Stimulated activated CD8-positive, alpha-beta memory T cell treated with anti-CD3 and anti-CD28 coated beads, Interleukin-4, amount 100 ng/mL, for 24 hours (primary cell): ENCODE data around the gene CCDC93.

Source experiments
- DNase-seq: peaks from one replicate; pipeline ENCODE4 v3.0.0-alpha.2; 2020; ENCODE audit warnings: low read depth

Gene CCDC93

GRCh38 chr2:117888897-117889296 is 125.0 kb downstream of the CCDC93 start:
- DNase-seq, result no peak

- DNase-seq, result no peak
These were observed 128.6 kb downstream of the CCDC93 start for GRCh38 chr2:117885308-117885707.

- DNase-seq, result no peak
These were observed 134.9 kb downstream of the CCDC93 start for GRCh38 chr2:117879003-117879402.

GRCh38 chr2:117875786-117876185 is 138.1 kb downstream of the CCDC93 start:
- DNase-seq, result no peak
